Activated CD8-positive, alpha-beta T cell treated with anti-CD3 and anti-CD28 coated beads for 36 hours (primary cell): ENCODE measurements around the gene NLE1. TPM values are rescaled to one million over a fixed set of nuclear protein-coding genes. Genes with fewer than 3 reads are reported as not detected.
"Not testable (repeated sequence)": the region's sequence is repeated elsewhere in the genome, so short reads cannot be mapped to it uniquely, and the experiment has no call there.

ENCODE experiments used
- ATAC-seq: fragments of 200-7000 bp; cut with Tn5 transposase; one replicate; pipeline ENCODE4 v1.10.0; 2021; ENCODE audit warnings: mild to moderate bottlenecking, moderate library complexity
- CTCF ChIA-PET: fragments of 350-600 bp; sonication (Branson Sonifier 250); formaldehyde crosslinking; loops from one replicate; lab custom pipeline; 2021; ENCODE audit warnings: antibody characterized with exemption; lab: Charles Lee
- POLR2A ChIA-PET: fragments of 350-600 bp; sonication (Branson Sonifier 250); formaldehyde crosslinking; loops from one replicate; lab custom pipeline; 2021; ENCODE audit warnings: antibody characterized with exemption; lab: Charles Lee
- DNase-seq: peaks from one replicate; pipeline ENCODE4 v3.0.0-alpha.2; 2020
- H3K27ac Mint-ChIP-seq: one replicate; pipeline ENCODE4 v1.8.0; 2021; ENCODE audit warnings: mild to moderate bottlenecking, mixed read lengths
- H3K27me3 Mint-ChIP-seq: one replicate; pipeline ENCODE4 v1.8.0; 2021; ENCODE audit warnings: mixed read lengths
- H3K36me3 Mint-ChIP-seq: one replicate; pipeline ENCODE4 v1.8.0; 2021; ENCODE audit warnings: low read depth, mixed read lengths
- H3K4me1 Mint-ChIP-seq: one replicate; pipeline ENCODE4 v1.8.0; 2021; ENCODE audit warnings: low read depth, mixed read lengths
- H3K4me3 Mint-ChIP-seq: one replicate; pipeline ENCODE4 v1.8.0; 2021; ENCODE audit warnings: mild to moderate bottlenecking, moderate library complexity, mixed read lengths
- H3K9me3 Mint-ChIP-seq: one replicate; pipeline ENCODE4 v1.8.0; 2021; ENCODE audit warnings: mixed read lengths
- CTCF ChIP-seq: fragments of 200-600 bp; IDR thresholded peaks from one replicate; pipeline ENCODE4 v1.8.0; 2022; ENCODE audit warnings: antibody characterized with exemption, mild to moderate bottlenecking
- intact Hi-C: fragments of 100-400 bp; cut with micrococcal nuclease; formaldehyde crosslinking; loops from one replicate; pipeline ENCODE4 v1.10.0; 2022
- total RNA-seq, 2 experiments: library from RNA; stranded (reverse); gene quantifications; one replicate each; pipeline ENCODE4 v1.2.3, GENCODE V29; 2021

The NLE1 gene
- total RNA-seq, 2 experiments from 2014 or later = 49.1 to 49.8 TPM

GRCh38 chr17:35117984-35118383 is 24.1 kb downstream of the NLE1 start:
- POLR2A ChIA-PET = interaction anchor here (1.5 to 3.5 kb wide), 5 partner anchors 11 to 137 kb away, joined by 4 to 33 read pairs (median 15); partner anchors contain the start of gene LIG3
- CTCF ChIA-PET = interaction anchor here (1.0 to 4.2 kb wide), 16 partner anchors 10 to 145 kb away, joined by 3 to 59 read pairs (median 16); partner anchors contain the start of gene LIG3
- DNase-seq = peak; percentile 54
- ATAC-seq = no peak
- Mint-ChIP-seq H3K36me3 (peaks cover 31% of the 10 kb centered on the region), H3K27ac (peak overlapping the region; percentile 87), H3K4me1 (peaks cover 28% of the 10 kb centered on the region), H3K27me3 (no peaks in the 10 kb centered on the region), H3K9me3 (no peaks in the 10 kb centered on the region), H3K4me3 (peak overlapping the region; percentile 87)
- intact Hi-C loops = no loop called here
- peak; percentile 58 for TF ChIP-seq CTCF

GRCh38 chr17:35116845-35117244 is 25.3 kb downstream of the NLE1 start:
- peaks cover 28% of the 10 kb centered on the region for H3K4me1 Mint-ChIP-seq
- intact Hi-C loops = no loop called here
- H3K36me3 Mint-ChIP-seq = peaks cover 33% of the 10 kb centered on the region
- no peaks in the 10 kb centered on the region for H3K9me3 Mint-ChIP-seq
- ATAC-seq (no peak), DNase-seq (no peak)
- H3K27me3 Mint-ChIP-seq = no peaks in the 10 kb centered on the region
- H3K27ac Mint-ChIP-seq = no peak overlapping the region
- no peak overlapping the region for H3K4me3 Mint-ChIP-seq
- POLR2A ChIA-PET = interaction anchor here (1.0 to 1.5 kb wide), 2 partner anchors 23 to 126 kb away, joined by 3 to 4 read pairs; no protein-coding TSS in a partner anchor
- no peak for TF ChIP-seq CTCF
- CTCF ChIA-PET = interaction anchor here (4.2 kb wide), 1 partner anchor 118 kb away, joined by 59 read pairs; no protein-coding TSS in a partner anchor

- H3K36me3 Mint-ChIP-seq = peaks cover 28% of the 10 kb centered on the region
These were observed 31.3 kb downstream of the NLE1 start for GRCh38 chr17:35110791-35111190.

GRCh38 chr17:35104844-35105450 is 37.2 kb downstream of the NLE1 start:
- Mint-ChIP-seq H3K36me3 (peaks cover 42% of the 10 kb centered on the region), H3K4me1 (peaks cover 6% of the 10 kb centered on the region), H3K9me3 (no peaks in the 10 kb centered on the region), H3K27ac (peak overlapping the region; percentile 9), H3K27me3 (no peaks in the 10 kb centered on the region), H3K4me3 (no peak overlapping the region)
- no peak for DNase-seq
- POLR2A ChIA-PET = interaction anchor here (0.9 kb wide), 1 partner anchor 91 kb away, joined by 3 read pairs; no protein-coding TSS in a partner anchor
- intact Hi-C loops = loop anchor here (5.0 kb wide), 1 partner anchor 108 kb away; no protein-coding TSS in a partner anchor
- TF ChIP-seq CTCF = no peak
- CTCF ChIA-PET = interaction anchor here (3.1 kb wide), 1 partner anchor 14 kb away, joined by 12 read pairs; no protein-coding TSS in a partner anchor
- no peak for ATAC-seq

More at GRCh38 chr17:35110791-35111190, 31.3 kb downstream of the NLE1 start:
- ATAC-seq, H3K27me3 Mint-ChIP-seq, H3K4me1 Mint-ChIP-seq, intact Hi-C loops, H3K4me3 Mint-ChIP-seq, H3K27ac Mint-ChIP-seq, DNase-seq, H3K9me3 Mint-ChIP-seq, POLR2A ChIA-PET: not testable (repeated sequence)
- CTCF ChIA-PET = interaction anchor here (2.6 kb wide), 1 partner anchor 9 kb away, joined by 9 read pairs; the partner anchor contains the start of gene RAD51D

GRCh38 chr17:35103271-35103670 is 38.8 kb downstream of the NLE1 start:
- no peak for DNase-seq
- Mint-ChIP-seq H3K4me3 (no peak overlapping the region), H3K27ac (no peak overlapping the region), H3K9me3 (no peaks in the 10 kb centered on the region), H3K36me3 (peaks cover 48% of the 10 kb centered on the region), H3K27me3 (no peaks in the 10 kb centered on the region), H3K4me1 (peaks cover 6% of the 10 kb centered on the region)
- no peak for TF ChIP-seq CTCF
- intact Hi-C loops = loop anchor here (5.0 kb wide), 1 partner anchor 106 kb away; no protein-coding TSS in a partner anchor
- POLR2A ChIA-PET = interaction anchor here (1.1 to 1.5 kb wide), 4 partner anchors 8 to 81 kb away, joined by 3 to 4 read pairs (median 3); no protein-coding TSS in a partner anchor
- CTCF ChIA-PET = interaction anchor here (1.1 to 2.2 kb wide), 5 partner anchors 12 to 465 kb away, joined by 3 to 12 read pairs (median 4); partner anchors contain the start of gene RAD51D
- no peak for ATAC-seq
